Measurements from ENCODE around the gene MYO5B.

- TF ChIP-seq CTCF (IDR thresholded peaks at IDR 0.05 in 2 of 3, conservative IDR thresholded peaks at IDR 0.05 in 1 of 3; ENCODE audit: control insufficient read depth in 2 of 3, extremely low read depth in 1 of 3, insufficient read depth in 1 of 3, low read depth in 3 of 3, low read length in 3 of 3) = no peak
- no peak for TF ChIP-seq CBX5 (IDR thresholded peaks at IDR 0.05; ENCODE audit: low read depth)
Observed at GRCh38 chr18:49933530-49934128, 261.3 kb downstream of the MYO5B start.
